AG04450 (cell line): ENCODE measurements around the gene KIAA0408. TPM values are rescaled to one million over a fixed set of nuclear protein-coding genes. Genes with fewer than 3 reads are reported as not detected.

Source experiments
- CTCF ChIA-PET: fragments of 300-600, 350-600 bp; formaldehyde crosslinking; extraction: SDS; loops from one replicate; lab custom pipeline; 2022; ENCODE audit warnings: antibody characterized with exemption, inconsistent platforms; lab: Charles Lee
- POLR2A ChIA-PET: fragments of 350-600 bp; formaldehyde crosslinking; extraction: SDS; loops from one replicate; lab custom pipeline; 2021; ENCODE audit warnings: antibody characterized with exemption, inconsistent platforms; lab: Yijun Ruan, JAX
- DNase-seq: peaks from one replicate; pipeline ENCODE4 v3.0.0-alpha.2; 2011; ENCODE audit warnings: low read depth, low spot score
- H3K27ac ChIP-seq: one replicate; pipeline ENCODE4 v1.5.1; 2012; ENCODE audit warnings: low read depth, low read length, control low read depth
- H3K27me3 ChIP-seq: one replicate; pipeline ENCODE4 v1.6.0; 2012; ENCODE audit warnings: low read length; ENCODE audit not compliant: control insufficient read depth, insufficient read depth
- H3K4me3 ChIP-seq: 2 replicates; pipeline ENCODE4 v1.5.1; 2011; ENCODE audit warnings: mild to moderate bottlenecking, low read depth, low read length, control low read depth
- H3K9me3 ChIP-seq: 2 replicates; pipeline ENCODE4 v1.5.1; 2012; ENCODE audit warnings: low read length; ENCODE audit not compliant: control insufficient read depth, insufficient read depth
- polyA plus RNA-seq: library from polyadenylated mRNA; depleted of rRNA; stranded (reverse); fragments of >200 nt; gene quantifications from 2 replicates; pipeline ENCODE4 v1.2.3, GENCODE V29; 2011
- TF ChIP-seq, protein P1 (sequence below): IDR thresholded peaks from 2 replicates; pipeline ENCODE4 v1.5.1; 2011; ENCODE audit warnings: low read depth, low read length, control low read depth, inconsistent platforms

The KIAA0408 gene
- polyA plus RNA-seq, 1 experiment = 6.3 TPM

DNA sequence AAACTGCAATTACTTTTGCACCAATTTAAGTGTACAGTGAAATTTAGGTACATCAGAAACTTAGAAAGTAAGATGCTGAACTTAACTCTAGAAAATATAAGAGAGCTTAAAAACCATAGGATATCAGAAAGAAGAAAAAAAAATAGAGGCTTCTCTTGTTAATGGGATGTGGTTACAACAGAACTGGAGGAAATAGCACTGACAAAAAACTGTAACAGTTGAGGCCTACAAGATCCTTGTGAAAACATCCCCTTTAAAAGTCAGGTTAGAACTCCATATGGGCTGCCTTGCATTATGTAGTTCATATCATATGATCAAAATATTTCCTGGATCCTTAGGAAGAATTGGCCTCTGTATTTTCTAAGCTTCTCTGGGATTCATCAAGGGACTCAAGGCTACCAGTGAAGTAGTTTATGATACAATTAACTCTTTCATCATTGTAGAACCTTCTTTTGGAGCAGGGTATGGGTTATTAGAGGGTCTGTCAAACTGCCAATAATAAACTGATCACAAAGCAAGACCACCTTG, 35.1 kb upstream of the KIAA0408 start:
- Histone ChIP-seq H3K27me3 (no peaks in the 10 kb centered on the region), H3K9me3 (no peaks in the 10 kb centered on the region), H3K27ac (no peak overlapping the region), H3K4me3 (no peak overlapping the region)
- no peak for DNase-seq
- ChIA-PET CTCF (interaction anchor here (0.6 to 3.9 kb wide), 5 partner anchors 10 to 194 kb away, joined by 3 to 25 read pairs (median 4); no protein-coding TSS in a partner anchor), POLR2A (no interaction called here)
- TF ChIP-seq, protein P1, sequence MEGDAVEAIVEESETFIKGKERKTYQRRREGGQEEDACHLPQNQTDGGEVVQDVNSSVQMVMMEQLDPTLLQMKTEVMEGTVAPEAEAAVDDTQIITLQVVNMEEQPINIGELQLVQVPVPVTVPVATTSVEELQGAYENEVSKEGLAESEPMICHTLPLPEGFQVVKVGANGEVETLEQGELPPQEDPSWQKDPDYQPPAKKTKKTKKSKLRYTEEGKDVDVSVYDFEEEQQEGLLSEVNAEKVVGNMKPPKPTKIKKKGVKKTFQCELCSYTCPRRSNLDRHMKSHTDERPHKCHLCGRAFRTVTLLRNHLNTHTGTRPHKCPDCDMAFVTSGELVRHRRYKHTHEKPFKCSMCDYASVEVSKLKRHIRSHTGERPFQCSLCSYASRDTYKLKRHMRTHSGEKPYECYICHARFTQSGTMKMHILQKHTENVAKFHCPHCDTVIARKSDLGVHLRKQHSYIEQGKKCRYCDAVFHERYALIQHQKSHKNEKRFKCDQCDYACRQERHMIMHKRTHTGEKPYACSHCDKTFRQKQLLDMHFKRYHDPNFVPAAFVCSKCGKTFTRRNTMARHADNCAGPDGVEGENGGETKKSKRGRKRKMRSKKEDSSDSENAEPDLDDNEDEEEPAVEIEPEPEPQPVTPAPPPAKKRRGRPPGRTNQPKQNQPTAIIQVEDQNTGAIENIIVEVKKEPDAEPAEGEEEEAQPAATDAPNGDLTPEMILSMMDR = no peak

DNA sequence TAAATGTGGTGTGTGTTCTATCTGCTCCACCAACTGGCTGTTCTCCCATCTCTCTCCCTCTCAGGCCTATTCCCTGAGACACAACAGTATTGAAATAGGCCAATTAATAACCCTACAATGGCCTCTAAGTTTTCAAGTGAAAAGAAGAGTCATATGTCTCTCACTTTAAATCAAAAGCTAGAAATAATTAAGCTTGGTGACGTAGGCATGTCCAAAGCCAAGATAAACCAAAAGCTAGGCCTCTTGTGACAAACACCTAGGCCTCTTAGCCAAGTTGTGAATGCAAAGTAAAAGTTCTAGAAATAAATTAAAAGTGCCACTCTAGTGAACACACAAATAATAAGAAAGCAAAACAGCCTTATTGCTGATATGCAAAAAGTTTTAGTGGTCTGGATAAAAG, 30.1 kb upstream of the KIAA0408 start:
- Histone ChIP-seq H3K9me3 (no peaks in the 10 kb centered on the region), H3K27ac (no peak overlapping the region), H3K4me3 (no peak overlapping the region), H3K27me3 (no peaks in the 10 kb centered on the region)
- TF ChIP-seq, protein P1 = no peak
- no peak for DNase-seq
- POLR2A ChIA-PET = no interaction called here
- CTCF ChIA-PET = interaction anchor here (2.0 kb wide), 1 partner anchor 27 kb away, joined by 18 read pairs; no protein-coding TSS in a partner anchor

DNA sequence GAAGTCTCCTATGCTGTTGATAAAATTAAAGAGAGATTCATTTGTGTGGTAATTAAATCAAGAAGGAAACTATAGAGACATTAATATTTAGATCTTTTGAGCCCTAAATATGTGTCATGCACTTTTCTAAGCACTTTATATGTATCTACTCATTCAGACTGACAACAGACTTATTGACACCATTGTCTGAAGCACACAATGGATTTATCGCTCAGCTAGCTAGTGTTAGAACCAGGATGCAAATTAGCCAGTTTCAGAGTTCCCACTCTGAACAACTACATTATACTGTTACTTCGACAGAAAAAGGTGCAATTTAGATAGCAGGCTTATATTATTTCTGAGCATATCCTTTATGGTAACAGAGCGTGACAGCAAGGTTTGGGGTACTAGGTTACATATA, 27.7 kb upstream of the KIAA0408 start:
- ChIA-PET POLR2A (no interaction called here), CTCF (interaction anchor here (5.4 kb wide), 1 partner anchor 29 kb away, joined by 56 read pairs; no protein-coding TSS in a partner anchor)
- H3K27me3 ChIP-seq = no peaks in the 10 kb centered on the region
- no peak overlapping the region for H3K27ac ChIP-seq
- no peak for DNase-seq
- H3K9me3 ChIP-seq = no peaks in the 10 kb centered on the region
- H3K4me3 ChIP-seq = no peak overlapping the region
- TF ChIP-seq, protein P1 = no peak

DNA sequence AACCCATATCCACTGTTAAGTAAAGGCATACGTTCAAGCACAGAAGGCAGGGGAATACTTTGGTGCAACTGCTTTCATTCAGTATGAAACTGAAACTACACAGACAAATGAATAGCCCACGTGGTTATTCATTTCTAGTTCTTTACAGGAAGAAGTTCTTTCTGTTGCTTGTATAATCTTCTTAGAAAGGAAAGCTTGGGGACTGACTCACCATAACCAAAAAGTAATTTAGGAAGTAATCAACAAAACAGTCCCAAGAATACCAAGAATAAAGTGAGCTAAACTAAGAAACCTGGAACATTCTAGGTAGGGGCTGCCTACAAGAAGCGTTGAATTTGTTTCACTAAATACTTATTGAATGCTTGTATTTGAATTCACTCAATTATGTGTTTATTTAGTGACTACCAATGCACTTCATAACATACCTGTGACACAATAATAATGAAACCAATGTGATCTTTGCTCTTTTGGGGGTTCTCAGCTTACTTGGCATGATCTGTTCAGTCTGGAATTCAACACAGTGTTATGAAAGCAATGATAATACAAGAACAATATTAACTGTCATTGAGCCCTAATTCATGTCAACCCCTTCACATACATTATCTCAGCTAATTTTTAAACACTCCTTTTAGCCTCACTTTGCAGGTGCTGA, 25.1 kb upstream of the KIAA0408 start:
- Histone ChIP-seq H3K4me3 (no peak overlapping the region; the same call in 1 of the 2 replicates), H3K9me3 (no peaks in the 10 kb centered on the region), H3K27me3 (no peaks in the 10 kb centered on the region), H3K27ac (no peak overlapping the region)
- TF ChIP-seq, protein P1 = no peak
- DNase-seq = no peak
- CTCF ChIA-PET = interaction anchor here (1.0 to 5.4 kb wide), 5 partner anchors 10 to 180 kb away, joined by 3 to 56 read pairs (median 5); no protein-coding TSS in a partner anchor
- POLR2A ChIA-PET = no interaction called here
